H1 (cell line): ENCODE data around the gene REG3G. TPM values are rescaled to one million over a fixed set of nuclear protein-coding genes. Genes with fewer than 3 reads are reported as not detected.

Experiments
- CTCF ChIA-PET: fragments of 300-600 bp; sonication (Branson Sonifier 250); formaldehyde crosslinking; loops from one replicate; lab custom pipeline; 2021; ENCODE audit not compliant: partially characterized antibody; lab: Charles Lee
- POLR2A ChIA-PET: fragments of 300-600 bp; sonication (Branson Sonifier 250); formaldehyde crosslinking; loops from one replicate; lab custom pipeline; 2021; ENCODE audit warnings: inconsistent platforms; ENCODE audit not compliant: partially characterized antibody; lab: Charles Lee
- DNase-seq, 2 experiments: peaks; one replicate each; pipeline versions ENCODE4 v3.0.0 to v3.0.0-alpha.2; 2010 to 2022; ENCODE audit warnings: low spot score in 2 of 2, low read depth in 1 of 2, mixed read lengths in 1 of 2
- FAIRE-seq: peaks from 2 replicates; lab custom pipeline; 2011; peaks lifted over from hg19 to GRCh38; lab: Jason Lieb, UNC
- H2AFZ ChIP-seq: 2 replicates; pipeline ENCODE4 v1.8.1; 2012; ENCODE audit warnings: low read length, inconsistent platforms
- H2AK5ac ChIP-seq: 2 replicates; pipeline ENCODE4 v1.6.1; 2013; ENCODE audit warnings: low read depth, low read length
- H2BK120ac ChIP-seq: replicated peaks from 2 replicates; pipeline ENCODE3; 2013; ENCODE audit warnings: low read depth, low read length, inconsistent platforms
- H2BK12ac ChIP-seq: 2 replicates; pipeline ENCODE4 v1.6.1; 2013; ENCODE audit warnings: low read depth, low read length
- H2BK15ac ChIP-seq: 2 replicates; pipeline ENCODE4 v1.6.1; 2013; ENCODE audit warnings: low read length
- H2BK20ac ChIP-seq: 2 replicates; pipeline ENCODE4 v1.6.1; 2013; ENCODE audit warnings: low read length
- H2BK5ac ChIP-seq: 2 replicates; pipeline ENCODE4 v1.6.1; 2013; ENCODE audit warnings: low read depth, low read length
- H3K14ac ChIP-seq: 2 replicates; pipeline ENCODE4 v1.6.1; 2013; ENCODE audit warnings: inconsistent platforms; ENCODE audit not compliant: insufficient read length
- H3K18ac ChIP-seq: 2 replicates; pipeline ENCODE4 v1.6.1; 2013; ENCODE audit warnings: low read length; ENCODE audit errors: extremely low read depth
- H3K23ac ChIP-seq: 2 replicates; pipeline ENCODE4 v1.6.1; 2013; ENCODE audit warnings: inconsistent platforms; ENCODE audit not compliant: insufficient read length
- H3K23me2 ChIP-seq: 2 replicates; pipeline ENCODE4 v1.6.1; 2013; ENCODE audit warnings: low read depth, low read length
- H3K27ac ChIP-seq: 2 replicates; pipeline ENCODE4 v1.6.1; 2011; ENCODE audit warnings: low read depth, low read length, inconsistent platforms
- H3K27me3 ChIP-seq, 4 experiments: replicated peaks in 1 of 4; 1 replicate in 1 of 4; 2 replicates in 3 of 4; pipeline versions ENCODE4 v1.6.1 to v1.8.1; 2011 to 2013; ENCODE audit warnings: low read length in 3 of 4, mild to moderate bottlenecking in 3 of 4, inconsistent platforms in 2 of 4, mixed read lengths in 2 of 4, moderate library complexity in 1 of 4; ENCODE audit not compliant: control insufficient read depth in 3 of 4, insufficient read depth in 3 of 4; ENCODE audit errors: extremely low read depth in 1 of 4
- H3K36me3 ChIP-seq, 4 experiments: 2 replicates each; pipeline versions ENCODE4 v1.6.1 to v1.8.1; 2011 to 2013; ENCODE audit warnings: mild to moderate bottlenecking in 4 of 4, low read length in 3 of 4, moderate library complexity in 2 of 4, control low read depth in 1 of 4, inconsistent platforms in 1 of 4; ENCODE audit not compliant: insufficient read depth in 4 of 4, control insufficient read depth in 2 of 4
- H3K4ac ChIP-seq: replicated peaks from 2 replicates; pipeline ENCODE3; 2013; ENCODE audit warnings: low read length, low read depth, mixed read lengths, inconsistent platforms; ENCODE audit not compliant: insufficient read length
- H3K4me1 ChIP-seq, 4 experiments: replicated peaks in 1 of 4; 1 replicate in 1 of 4; 2 replicates in 3 of 4; pipeline versions ENCODE4 v1.6.1 to v1.8.1; 2011 to 2013; ENCODE audit warnings: low read length in 3 of 4, inconsistent platforms in 2 of 4, mixed read lengths in 1 of 4; ENCODE audit not compliant: insufficient read depth in 4 of 4, control insufficient read depth in 3 of 4
- H3K4me2 ChIP-seq, 2 experiments: 2 replicates each; pipeline versions ENCODE4 v1.6.1 to v1.8.1; 2011 to 2013; ENCODE audit warnings: low read depth in 2 of 2, low read length in 2 of 2, control low read depth in 1 of 2, inconsistent platforms in 1 of 2, mild to moderate bottlenecking in 1 of 2; ENCODE audit not compliant: insufficient read depth in 1 of 2
- H3K4me3 ChIP-seq, 4 experiments: fragments of 200-600, 300-600 bp in 1 of 4; sonication (generic), shearing (Covaris generic), sonication (Bioruptor Twin) in 1 of 4; 2 replicates each; pipeline versions ENCODE4 v1.5.1 to v1.8.1; 2011 to 2016; ENCODE audit warnings: low read length in 4 of 4, low read depth in 3 of 4, control low read depth in 2 of 4, inconsistent platforms in 2 of 4, mild to moderate bottlenecking in 2 of 4, mixed read lengths in 1 of 4, moderate library complexity in 1 of 4; ENCODE audit not compliant: insufficient read depth in 2 of 4; ENCODE audit errors: extremely low read depth in 1 of 4
- H3K56ac ChIP-seq: replicated peaks from 2 replicates; pipeline ENCODE3; 2013; ENCODE audit warnings: low read depth, mild to moderate bottlenecking, mixed read lengths, low read length, inconsistent platforms; ENCODE audit not compliant: insufficient read length
- H3K79me1 ChIP-seq: 2 replicates; pipeline ENCODE4 v1.6.1; 2013; ENCODE audit warnings: low read depth, low read length, control low read depth
- H3K79me2 ChIP-seq, 2 experiments: 2 replicates each; pipeline versions ENCODE4 v1.6.1 to v1.8.1; 2012 to 2013; ENCODE audit warnings: low read length in 2 of 2, mild to moderate bottlenecking in 2 of 2, inconsistent platforms in 1 of 2; ENCODE audit not compliant: insufficient read depth in 2 of 2, control insufficient read depth in 1 of 2
- H3K9ac ChIP-seq, 4 experiments: replicated peaks in 1 of 4; 1 replicate in 1 of 4; 2 replicates in 3 of 4; pipeline versions ENCODE4 v1.6.1 to v1.8.1; 2011 to 2013; ENCODE audit warnings: low read depth in 3 of 4, low read length in 3 of 4, control low read depth in 2 of 4, mild to moderate bottlenecking in 2 of 4, moderate library complexity in 2 of 4, inconsistent platforms in 1 of 4; ENCODE audit errors: extremely low read depth in 1 of 4
- H3K9me3 ChIP-seq, 2 experiments: 2 replicates each; pipeline versions ENCODE4 v1.6.1 to v1.8.1; 2012 to 2013; ENCODE audit warnings: mild to moderate bottlenecking in 2 of 2, moderate library complexity in 2 of 2, control low read depth in 1 of 2, inconsistent platforms in 1 of 2, low read depth in 1 of 2, low read length in 1 of 2, mixed read lengths in 1 of 2; ENCODE audit not compliant: insufficient read depth in 2 of 2
- H4K20me1 ChIP-seq, 2 experiments: replicated peaks in 1 of 2; 2 replicates each; pipeline versions ENCODE3 to v1.8.1; 2011 to 2013; ENCODE audit warnings: inconsistent platforms in 2 of 2, low read length in 2 of 2, mild to moderate bottlenecking in 1 of 2; ENCODE audit not compliant: insufficient read depth in 2 of 2, control insufficient read depth in 1 of 2
- H4K5ac ChIP-seq: 2 replicates; pipeline ENCODE4 v1.6.1; 2013; ENCODE audit warnings: low read length, low read depth, mixed read lengths, inconsistent platforms; ENCODE audit not compliant: insufficient read length
- H4K8ac ChIP-seq: 2 replicates; pipeline ENCODE4 v1.8.0; 2013; ENCODE audit warnings: mild to moderate bottlenecking, moderate library complexity, low read length, inconsistent platforms; ENCODE audit not compliant: insufficient read depth; ENCODE audit errors: extremely low read depth
- H4K91ac ChIP-seq: replicated peaks from 2 replicates; pipeline ENCODE3; 2013; ENCODE audit warnings: low read length, mixed read lengths, inconsistent platforms; ENCODE audit not compliant: insufficient read length
- BCL11A ChIP-seq, 2 experiments: IDR thresholded peaks; one replicate each; pipeline ENCODE4 v1.6.1; 2011; ENCODE audit warnings: low read depth in 2 of 2, low read length in 2 of 2, mild to moderate bottlenecking in 2 of 2
- CBX8 ChIP-seq: fragments of 300-800, 300-1000 bp; sonication (generic); IDR thresholded peaks from 2 replicates; pipeline ENCODE4 v1.7.1; 2016; ENCODE audit warnings: low read depth, low read length, borderline replicate concordance
- CEBPB ChIP-seq: IDR thresholded peaks from 2 replicates; pipeline ENCODE4 v1.6.1; 2012; ENCODE audit warnings: low read depth, low read length
- CTBP2 ChIP-seq: IDR thresholded peaks from 2 replicates; pipeline ENCODE4 v1.7.0; 2011; ENCODE audit warnings: borderline replicate concordance, mild to moderate bottlenecking, moderate library complexity, mixed read lengths, low read length; ENCODE audit not compliant: insufficient read depth, insufficient read length
- EGR1 ChIP-seq: IDR thresholded peaks from 2 replicates; pipeline ENCODE4 v1.6.1; 2011; ENCODE audit warnings: low read depth, low read length, borderline replicate concordance
- EP300 ChIP-seq, 2 experiments: IDR thresholded peaks; 1 replicate in 1 of 2; 2 replicates in 1 of 2; pipeline ENCODE4 v1.6.1; 2011 to 2012; ENCODE audit warnings: low read depth in 2 of 2, low read length in 2 of 2, mild to moderate bottlenecking in 2 of 2, borderline replicate concordance in 1 of 2, inconsistent platforms in 1 of 2, moderate library complexity in 1 of 2
- FOSL1 ChIP-seq: IDR thresholded peaks from 2 replicates; pipeline ENCODE4 v1.6.1; 2011; ENCODE audit warnings: mild to moderate bottlenecking, low read depth, low read length, moderate library complexity; ENCODE audit not compliant: insufficient read depth
- NRF1 ChIP-seq: IDR thresholded peaks from 2 replicates; pipeline ENCODE4 v1.6.1; 2011; ENCODE audit warnings: mild to moderate bottlenecking, low read depth, low read length, improper control_type of control experiment
- POU5F1 ChIP-seq: IDR thresholded peaks from 2 replicates; pipeline ENCODE4 v1.6.1; 2011; ENCODE audit warnings: low read depth, mild to moderate bottlenecking, low read length, moderate library complexity
- RAD21 ChIP-seq, 2 experiments: IDR thresholded peaks in 1 of 2; conservative IDR thresholded peaks in 1 of 2; 2 replicates each; pipeline ENCODE4 v1.6.1; 2011; ENCODE audit warnings: low read depth in 2 of 2, low read length in 2 of 2, improper control_type of control experiment in 1 of 2, inconsistent platforms in 1 of 2, mild to moderate bottlenecking in 1 of 2, moderate library complexity in 1 of 2
- SIRT6 ChIP-seq: IDR thresholded peaks from one replicate; pipeline ENCODE4 v1.7.1; 2012; ENCODE audit warnings: low read length, inconsistent platforms
- TAF1 ChIP-seq: IDR thresholded peaks from 2 replicates; pipeline ENCODE4 v1.6.1; 2011; ENCODE audit warnings: mild to moderate bottlenecking, low read depth, low read length
- YY1 ChIP-seq: IDR thresholded peaks from 2 replicates; pipeline ENCODE4 v1.6.1; 2011; ENCODE audit warnings: low read depth, mild to moderate bottlenecking, low read length
- ZNF274 ChIP-seq: IDR thresholded peaks from 2 replicates; pipeline ENCODE4 v1.7.0; 2012; ENCODE audit warnings: low read length, borderline replicate concordance; ENCODE audit errors: extremely low read depth
- WGBS, 2 experiments: shearing (Covaris generic) in 1 of 2; methylation state at CpG; one replicate each; pipeline versions ENCODE4 v1.1.6 to v1.1.7; 2013 to 2015; ENCODE audit warnings: low lambda C conversion rate in 2 of 2, mixed read lengths in 2 of 2, inconsistent platforms in 1 of 2, low coverage in 1 of 2, missing lambda C conversion rate in 1 of 2; ENCODE audit not compliant: insufficient replicate concordance in 2 of 2, insufficient coverage in 1 of 2, insufficient read length in 1 of 2; ENCODE audit errors: extremely low coverage in 1 of 2, missing lambda C conversion rate in 1 of 2; 5-methylcytosine and 5-hydroxymethylcytosine counted together
- polyA plus RNA-seq, 7 experiments: library from polyadenylated mRNA; depleted of rRNA in 3 of 7; stranded (reverse) in 5 of 7; unstranded in 2 of 7; fragments of >200 nt in 5 of 7; fragments of 200-250 nt in 2 of 7; gene quantifications; 1 replicate in 5 of 7; 2 replicates in 1 of 7; 4 replicates in 1 of 7; pipeline versions ENCODE4 v1.2.1 to v1.2.3, GENCODE V29; 2011 to 2013; ENCODE audit warnings: missing spikeins in 2 of 7, mixed read lengths in 2 of 7
- total RNA-seq: library from RNA; stranded (reverse); fragmentation: NEBNext Ultra II Directional; extraction: Animal tissue kit (Norgen Biotek cat#: 25700); gene quantifications from 2 replicates; pipeline ENCODE4 v1.2.1, GENCODE V29; 2021

Gene REG3G
- total and polyA plus RNA-seq, 2 of the 8 experiments (the other 6 are each of a cell fraction or from before 2014, with no cell fraction given), result not detected

DNA sequence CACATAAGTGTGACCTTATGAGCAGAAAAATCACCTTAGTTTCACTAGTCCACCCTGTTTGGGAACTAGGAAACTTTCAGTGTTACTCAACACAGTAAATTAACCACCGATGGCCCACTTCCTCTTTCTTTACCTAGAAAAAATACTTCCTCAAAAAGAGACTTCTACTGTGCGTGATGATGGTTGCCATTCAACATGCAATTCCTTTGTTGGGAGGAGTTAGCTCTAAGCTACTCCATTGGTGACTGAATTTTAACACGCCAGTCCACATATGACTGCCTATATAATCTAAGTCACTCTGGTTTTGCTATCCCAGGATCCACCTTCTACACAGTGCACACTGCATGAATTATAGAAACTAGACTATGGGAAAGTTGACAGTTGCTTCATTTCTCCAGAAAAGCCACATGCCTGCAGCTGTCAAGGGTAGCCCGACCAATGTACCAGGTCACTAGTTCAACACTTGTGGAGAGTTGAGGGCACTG, 47.8 kb upstream of the REG3G start:
- CTCF ChIA-PET, result interaction anchor here (1.0 to 8.4 kb wide), 5 partner anchors 14 to 303 kb away, joined by 3 to 67 read pairs (median 7); no protein-coding TSS in a partner anchor
- H3K27ac ChIP-seq, result no peak overlapping the region
- H4K20me1 ChIP-seq, result no peaks in the 10 kb centered on the region
- no peak overlapping the region for H3K56ac ChIP-seq
- H3K4ac ChIP-seq, result no peak overlapping the region
- H2BK12ac ChIP-seq, result no peak overlapping the region
- no peaks in the 10 kb centered on the region for H3K36me3 ChIP-seq
- H3K4me3 ChIP-seq, result no peak overlapping the region
- 91% methylated on average over 4 of the region's 4 CpGs; no CpG with 5 or more reads in 1 of the 2 experiments for WGBS, 2 experiments
- H3K18ac ChIP-seq, result no peak overlapping the region
- POLR2A ChIA-PET, result no interaction called here
- H4K91ac ChIP-seq, result no peak overlapping the region
- no peak overlapping the region for H2BK5ac ChIP-seq
- no peaks in the 10 kb centered on the region for H3K79me2 ChIP-seq
- H3K23me2 ChIP-seq, result no peaks in the 10 kb centered on the region
- H2AK5ac ChIP-seq, result no peak overlapping the region
- no peaks in the 10 kb centered on the region for H3K79me1 ChIP-seq
- DNase-seq (no peak), FAIRE-seq (no peak)
- no peak overlapping the region for H2BK15ac ChIP-seq
- no peak overlapping the region for H4K5ac ChIP-seq
- H2BK120ac ChIP-seq, result no peak overlapping the region
- H3K23ac ChIP-seq, result no peak overlapping the region
- no peak overlapping the region for H3K14ac ChIP-seq
- no peaks in the 10 kb centered on the region for H3K9me3 ChIP-seq
- H3K9ac ChIP-seq, result no peak overlapping the region
- no peaks in the 10 kb centered on the region for H3K27me3 ChIP-seq
- H4K8ac ChIP-seq, result no peak overlapping the region
- peaks cover 0 to 8% (median 4%) of the 10 kb centered on the region in 4 experiments; a peak in 5 of 7 replicates for H3K4me1 ChIP-seq
- H2AFZ ChIP-seq, result no peak overlapping the region
- H2BK20ac ChIP-seq, result no peak overlapping the region
- H3K4me2 ChIP-seq, result no peak overlapping the region
- TF ChIP-seq POU5F1 (no peak), ZNF274 (no peak), YY1 (no peak), TAF1 (no peak), EP300 (IDR thresholded peaks at IDR 0.05; ENCODE audit: borderline replicate concordance in 1 of 2, low read depth in 2 of 2, low read length in 2 of 2) (no peak), SIRT6 (no peak), NRF1 (no peak), FOSL1 (no peak), CTBP2 (no peak), CEBPB (no peak), RAD21 (IDR thresholded peaks at IDR 0.05 in 1 of 2, conservative IDR thresholded peaks at IDR 0.05 in 1 of 2; ENCODE audit: low read depth in 2 of 2, low read length in 2 of 2) (no peak), BCL11A (IDR thresholded peaks at IDR 0.05; ENCODE audit: low read depth in 2 of 2, low read length in 2 of 2) (no peak), CBX8 (no peak), EGR1 (no peak)
